Uterus (tissue), 2 donors: ENCODE results near the gene TXNDC5.

Source experiments
- POLR2A ChIP-seq, 2 donors: fragments of 450-650 bp; IDR thresholded peaks; one replicate each; pipeline ENCODE4 v1.6.1; 2016; ENCODE audit warnings: antibody characterized with exemption in 2 of 2, mild to moderate bottlenecking in 1 of 2, moderate library complexity in 1 of 2
- TF ChIP-seq, protein P1 (sequence below), 4 experiments: fragments of 200-600 bp in 2 of 4; fragments of 450-650 bp in 2 of 4; sonication (generic) in 2 of 4; IDR thresholded peaks; one replicate each; pipeline ENCODE4 v1.5.1; 2016 to 2019; ENCODE audit warnings: antibody characterized with exemption in 4 of 4, mild to moderate bottlenecking in 2 of 4, moderate library complexity in 1 of 4

DNA sequence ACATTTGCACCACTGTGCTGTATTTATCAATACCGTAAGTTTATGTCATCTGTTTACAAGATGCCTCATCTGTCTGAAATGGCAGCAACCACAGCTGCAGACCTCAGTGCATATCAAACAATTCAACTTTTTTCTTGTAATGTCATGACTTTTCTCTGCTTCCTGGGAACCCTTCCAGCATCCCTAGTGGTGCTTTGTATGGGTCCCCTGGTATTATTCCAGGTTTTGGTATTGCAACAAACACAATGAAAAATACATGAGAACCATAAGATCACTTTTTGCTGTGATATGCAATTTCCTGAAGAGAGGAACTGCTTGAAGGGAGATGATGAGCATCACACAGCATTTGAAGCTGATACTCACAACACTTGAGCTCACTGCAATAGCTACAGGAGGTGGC, 12.0 kb upstream of the TXNDC5 start:
- TF ChIP-seq, protein P1, sequence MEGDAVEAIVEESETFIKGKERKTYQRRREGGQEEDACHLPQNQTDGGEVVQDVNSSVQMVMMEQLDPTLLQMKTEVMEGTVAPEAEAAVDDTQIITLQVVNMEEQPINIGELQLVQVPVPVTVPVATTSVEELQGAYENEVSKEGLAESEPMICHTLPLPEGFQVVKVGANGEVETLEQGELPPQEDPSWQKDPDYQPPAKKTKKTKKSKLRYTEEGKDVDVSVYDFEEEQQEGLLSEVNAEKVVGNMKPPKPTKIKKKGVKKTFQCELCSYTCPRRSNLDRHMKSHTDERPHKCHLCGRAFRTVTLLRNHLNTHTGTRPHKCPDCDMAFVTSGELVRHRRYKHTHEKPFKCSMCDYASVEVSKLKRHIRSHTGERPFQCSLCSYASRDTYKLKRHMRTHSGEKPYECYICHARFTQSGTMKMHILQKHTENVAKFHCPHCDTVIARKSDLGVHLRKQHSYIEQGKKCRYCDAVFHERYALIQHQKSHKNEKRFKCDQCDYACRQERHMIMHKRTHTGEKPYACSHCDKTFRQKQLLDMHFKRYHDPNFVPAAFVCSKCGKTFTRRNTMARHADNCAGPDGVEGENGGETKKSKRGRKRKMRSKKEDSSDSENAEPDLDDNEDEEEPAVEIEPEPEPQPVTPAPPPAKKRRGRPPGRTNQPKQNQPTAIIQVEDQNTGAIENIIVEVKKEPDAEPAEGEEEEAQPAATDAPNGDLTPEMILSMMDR (IDR thresholded peaks at IDR 0.05), result no peak
- no peak for TF ChIP-seq POLR2A (IDR thresholded peaks at IDR 0.05)
